ENCODE results near the gene UBR4.
A peak's percentile ranks its signal among the peaks of the same experiment; 100 is the strongest.

DNA sequence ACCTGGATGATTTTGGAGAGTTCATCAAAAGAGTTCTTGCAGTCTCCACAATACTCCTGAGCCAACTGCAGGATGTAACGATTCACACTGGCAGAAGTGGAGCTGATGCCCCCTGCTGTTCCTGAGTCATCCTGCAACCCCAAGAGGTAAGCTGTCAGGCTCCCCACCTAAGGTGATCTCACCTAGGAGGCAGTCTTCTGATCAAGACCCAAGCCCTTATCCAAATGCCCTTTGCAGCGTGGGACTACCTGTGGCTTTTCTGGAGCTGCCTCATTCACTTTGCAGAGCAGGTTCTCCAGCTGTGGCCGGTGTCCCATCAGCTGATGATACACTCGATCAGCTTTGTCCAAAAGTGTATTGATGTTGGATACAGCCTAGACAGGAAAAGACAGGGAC, 96.4 kb downstream of the UBR4 start:
- TF ChIP-seq, protein P1, sequence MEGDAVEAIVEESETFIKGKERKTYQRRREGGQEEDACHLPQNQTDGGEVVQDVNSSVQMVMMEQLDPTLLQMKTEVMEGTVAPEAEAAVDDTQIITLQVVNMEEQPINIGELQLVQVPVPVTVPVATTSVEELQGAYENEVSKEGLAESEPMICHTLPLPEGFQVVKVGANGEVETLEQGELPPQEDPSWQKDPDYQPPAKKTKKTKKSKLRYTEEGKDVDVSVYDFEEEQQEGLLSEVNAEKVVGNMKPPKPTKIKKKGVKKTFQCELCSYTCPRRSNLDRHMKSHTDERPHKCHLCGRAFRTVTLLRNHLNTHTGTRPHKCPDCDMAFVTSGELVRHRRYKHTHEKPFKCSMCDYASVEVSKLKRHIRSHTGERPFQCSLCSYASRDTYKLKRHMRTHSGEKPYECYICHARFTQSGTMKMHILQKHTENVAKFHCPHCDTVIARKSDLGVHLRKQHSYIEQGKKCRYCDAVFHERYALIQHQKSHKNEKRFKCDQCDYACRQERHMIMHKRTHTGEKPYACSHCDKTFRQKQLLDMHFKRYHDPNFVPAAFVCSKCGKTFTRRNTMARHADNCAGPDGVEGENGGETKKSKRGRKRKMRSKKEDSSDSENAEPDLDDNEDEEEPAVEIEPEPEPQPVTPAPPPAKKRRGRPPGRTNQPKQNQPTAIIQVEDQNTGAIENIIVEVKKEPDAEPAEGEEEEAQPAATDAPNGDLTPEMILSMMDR (IDR thresholded peaks at IDR 0.05), result peak in 1 of 3 experiments; percentile 29
- no peak for TF ChIP-seq POLR2A (IDR thresholded peaks at IDR 0.05)
